OCI-LY7 (cell line): ENCODE data around the gene C4B. TPM values are rescaled to one million over a fixed set of nuclear protein-coding genes. Genes with fewer than 3 reads are reported as not detected.
"Not testable (repeated sequence)": the region's sequence is repeated elsewhere in the genome, so short reads cannot be mapped to it uniquely, and the experiment has no call there.

Source experiments
- BruUV-seq: library from RNA; stranded (reverse); fragments of 400-500 nt; replicated peaks from 2 replicates; lab custom pipeline; 2021; lab: Mats Ljungman, UMichigan
- CTCF ChIA-PET: fragments of 300-600 bp; sonication (Branson Sonifier 250); formaldehyde crosslinking; loops from one replicate; lab custom pipeline; 2022; ENCODE audit warnings: antibody characterized with exemption; ENCODE audit not compliant: unreplicated experiment; lab: Charles Lee
- POLR2A ChIA-PET: fragments of 300-600 bp; sonication (Branson Sonifier 250); formaldehyde crosslinking; loops from one replicate; lab custom pipeline; 2022; ENCODE audit warnings: antibody characterized with exemption; lab: Charles Lee
- DNase-seq: peaks from one replicate; pipeline ENCODE4 v3.0.0-alpha.2; 2015; ENCODE audit warnings: low spot score
- H2AFZ ChIP-seq: fragments of 200-600 bp; sonication (generic), shearing (Covaris generic); 2 replicates; pipeline ENCODE4 v1.6.1; 2014; ENCODE audit warnings: mild to moderate bottlenecking, antibody characterized with exemption, low read length, moderate library complexity
- H3K27ac ChIP-seq: fragments of 200-600 bp; sonication (generic); 2 replicates; pipeline ENCODE4 v1.5.1; 2014; ENCODE audit warnings: mixed run types, low read depth, mild to moderate bottlenecking, moderate library complexity, low read length, inconsistent platforms; ENCODE audit not compliant: poor library complexity, severe bottlenecking
- H3K36me3 ChIP-seq: fragments of 200-600 bp; sonication (generic); 2 replicates; pipeline ENCODE4 v1.6.1; 2014; ENCODE audit warnings: mild to moderate bottlenecking, antibody characterized with exemption, low read length, moderate library complexity, mixed read lengths; ENCODE audit not compliant: insufficient read depth
- H3K4me1 ChIP-seq: fragments of 200-600 bp; sonication (generic); 2 replicates; pipeline ENCODE4 v1.5.1; 2014; ENCODE audit warnings: mild to moderate bottlenecking, low read length; ENCODE audit not compliant: insufficient read depth, poor library complexity, severe bottlenecking
- H3K4me2 ChIP-seq: fragments of 200-600 bp; sonication (generic); 2 replicates; pipeline ENCODE4 v1.6.1; 2014; ENCODE audit warnings: mild to moderate bottlenecking, low read length
- H3K4me3 ChIP-seq: fragments of 200-600 bp; sonication (generic); 2 replicates; pipeline ENCODE4 v1.5.1; 2014; ENCODE audit warnings: mild to moderate bottlenecking, low read depth, low read length; ENCODE audit not compliant: poor library complexity, severe bottlenecking
- H3K79me2 ChIP-seq: fragments of 200-600 bp; sonication (generic); 2 replicates; pipeline ENCODE4 v1.6.1; 2016; ENCODE audit warnings: low read depth, mild to moderate bottlenecking, low read length, moderate library complexity, mixed read lengths; ENCODE audit not compliant: insufficient read depth
- H3K9me2 ChIP-seq: fragments of 200-600 bp; sonication (generic); 2 replicates; pipeline ENCODE4 v1.6.1; 2016; ENCODE audit warnings: mild to moderate bottlenecking, low read length, mixed read lengths; ENCODE audit not compliant: insufficient read depth
- H3K9me3 ChIP-seq: fragments of 200-600 bp; sonication (generic); 2 replicates; pipeline ENCODE4 v1.6.1; 2014; ENCODE audit warnings: mild to moderate bottlenecking, mixed run types, low read length, mixed read lengths
- H4K20me1 ChIP-seq: fragments of 200-600 bp; sonication (generic); 2 replicates; pipeline ENCODE4 v1.6.1; 2014; ENCODE audit warnings: mild to moderate bottlenecking, antibody characterized with exemption, low read length, moderate library complexity, mixed read lengths; ENCODE audit not compliant: insufficient read depth
- CTCF ChIP-seq: fragments of 200-600 bp; sonication (generic); conservative IDR thresholded peaks from 2 replicates; pipeline ENCODE4 v1.5.1; 2014; ENCODE audit warnings: mild to moderate bottlenecking, antibody characterized with exemption, low read length, moderate library complexity, mixed read lengths
- EZH2phosphoT487 ChIP-seq: fragments of 200-600 bp; sonication (generic); IDR thresholded peaks from 2 replicates; pipeline ENCODE4 v1.6.1; 2018; ENCODE audit warnings: low read depth, borderline replicate concordance, mild to moderate bottlenecking, mixed run types, antibody characterized with exemption, low read length, moderate library complexity, mixed read lengths
- intact Hi-C: fragments of 100-400 bp; cut with micrococcal nuclease; formaldehyde crosslinking; loops from one replicate; pipeline ENCODE4 v1.10.0; 2022; ENCODE audit not compliant: unreplicated experiment
- total RNA-seq, 2 experiments: library from RNA; depleted of rRNA in 1 of 2; stranded (reverse); fragments of >200 nt in 1 of 2; shearing (Covaris generic) in 1 of 2; gene quantifications; 2 replicates each; pipeline ENCODE4 v1.2.3, GENCODE V29; 2014 to 2022

C4B gene
- total RNA-seq, 2 experiments from 2014 or later, result 2.9 to 3.7 TPM

DNA sequence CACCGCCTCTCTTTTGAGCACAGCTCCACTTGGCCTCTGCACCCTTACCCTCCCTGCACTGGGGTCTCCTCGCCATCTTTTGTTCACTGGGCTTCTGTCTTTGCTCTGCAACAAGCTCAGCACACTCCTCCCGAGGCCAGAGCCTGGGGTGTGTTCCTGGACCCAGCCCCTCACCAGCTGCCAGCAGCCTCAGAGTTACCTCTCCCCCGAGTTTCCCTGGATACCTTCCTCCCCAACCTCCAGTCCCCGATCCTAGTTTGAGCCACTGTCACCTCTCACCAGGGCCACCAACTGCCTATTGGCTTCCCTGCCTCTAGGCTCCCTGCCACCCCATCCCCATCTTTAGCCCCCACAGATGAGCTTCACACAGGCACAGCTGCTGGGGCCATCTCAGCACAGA, 36.0 kb downstream of the C4B start:
- Histone ChIP-seq H3K4me1 (no peaks in the 10 kb centered on the region), H3K9me2 (no peaks in the 10 kb centered on the region), H3K4me2 (no peak overlapping the region), H2AFZ (no peak overlapping the region), H3K9me3 (no peaks in the 10 kb centered on the region), H3K79me2 (no peaks in the 10 kb centered on the region), H4K20me1 (no peaks in the 10 kb centered on the region), H3K27ac (no peak overlapping the region), H3K36me3 (no peaks in the 10 kb centered on the region), H3K4me3 (no peak overlapping the region)
- CTCF ChIA-PET, result no interaction called here
- POLR2A ChIA-PET, result no interaction called here
- TF ChIP-seq EZH2phosphoT487, result no peak
- TF ChIP-seq CTCF, result no peak
- DNase-seq, result no peak
- BruUV-seq, result no TSS peak
- intact Hi-C loops, result no loop called here

- H3K79me2 ChIP-seq, H3K27ac ChIP-seq, H4K20me1 ChIP-seq, POLR2A ChIA-PET, intact Hi-C loops, H3K9me2 ChIP-seq, H3K4me1 ChIP-seq, H3K4me2 ChIP-seq, BruUV-seq, H3K9me3 ChIP-seq, CTCF ChIA-PET, H3K36me3 ChIP-seq, DNase-seq, H2AFZ ChIP-seq, H3K4me3 ChIP-seq: not testable (repeated sequence)
These were observed 38.0 kb downstream of the C4B start for GRCh38 chr6:32052626-32053025.

DNA sequence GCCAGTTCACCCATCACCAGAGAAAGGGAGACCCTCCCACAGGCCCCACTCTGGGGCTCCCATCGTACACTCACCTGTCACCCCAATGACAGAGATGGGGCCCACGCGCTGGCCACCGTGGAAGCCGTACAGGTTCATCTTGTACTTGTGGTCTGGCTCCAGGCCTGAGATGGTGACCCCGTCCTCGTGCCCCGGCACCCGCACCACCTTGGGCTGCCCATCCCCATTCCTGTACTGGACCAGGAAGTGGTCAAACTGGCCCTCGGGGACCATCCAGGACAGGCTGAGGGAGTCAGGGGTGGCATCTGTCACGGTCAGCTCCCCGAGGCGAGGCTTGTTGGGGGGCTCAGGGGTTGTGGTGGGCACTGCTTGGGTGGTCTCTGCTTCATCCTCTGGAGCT, 38.7 kb downstream of the C4B start:
- H3K79me2 ChIP-seq, H3K9me2 ChIP-seq, intact Hi-C loops, CTCF ChIA-PET, POLR2A ChIA-PET, H3K4me3 ChIP-seq, H3K27ac ChIP-seq, H2AFZ ChIP-seq, H4K20me1 ChIP-seq, H3K9me3 ChIP-seq, H3K36me3 ChIP-seq, H3K4me1 ChIP-seq, BruUV-seq, DNase-seq, H3K4me2 ChIP-seq: not testable (repeated sequence)

DNA sequence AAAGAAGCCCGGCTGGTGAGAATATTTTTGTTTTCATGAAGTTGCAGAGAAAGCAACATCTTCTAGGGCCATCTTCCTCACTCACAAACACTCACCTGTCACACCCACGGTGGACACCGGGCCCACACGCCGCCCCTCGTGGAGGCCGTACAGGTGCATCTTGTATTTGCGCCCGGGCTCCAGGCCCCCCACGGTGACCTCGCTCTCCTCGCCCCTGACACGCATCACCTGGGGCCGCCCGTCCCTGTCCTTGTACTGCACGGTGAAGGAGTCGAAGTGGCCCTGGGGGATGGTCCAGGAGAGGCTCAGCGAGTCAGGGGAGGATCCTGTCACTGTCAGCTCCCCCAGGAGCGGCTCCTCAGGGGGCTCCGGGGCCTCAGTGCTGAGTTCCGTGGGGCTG, 41.2 kb downstream of the C4B start:
- H3K36me3 ChIP-seq, DNase-seq, H4K20me1 ChIP-seq, H3K4me2 ChIP-seq, intact Hi-C loops, H3K4me1 ChIP-seq, BruUV-seq, H3K27ac ChIP-seq, H3K4me3 ChIP-seq, H3K9me2 ChIP-seq, H3K9me3 ChIP-seq, H3K79me2 ChIP-seq, CTCF ChIA-PET, H2AFZ ChIP-seq, POLR2A ChIA-PET: not testable (repeated sequence)
